A673 (cell line): Measurements from ENCODE around the gene YIPF7. TPM values are rescaled to one million over a fixed set of nuclear protein-coding genes. Genes with fewer than 3 reads are reported as not detected.

Experiments
- BruUV-seq: library from RNA; stranded (reverse); fragments of 400-500 nt; replicated peaks from 2 replicates; lab custom pipeline; 2021; lab: Mats Ljungman, UMichigan
- CTCF ChIA-PET: fragments of 300-600 bp; sonication (Branson Sonifier 250); formaldehyde crosslinking; loops from one replicate; lab custom pipeline; 2022; ENCODE audit warnings: antibody characterized with exemption; lab: Charles Lee
- POLR2A ChIA-PET: fragments of 300-600 bp; sonication (Branson Sonifier 250); formaldehyde crosslinking; loops from one replicate; lab custom pipeline; 2022; ENCODE audit warnings: antibody characterized with exemption; ENCODE audit not compliant: low non-redundant PET; lab: Charles Lee
- DNase-seq: peaks from one replicate; pipeline ENCODE4 v3.0.0-alpha.2; 2015; ENCODE audit warnings: low spot score
- H3K27ac ChIP-seq: fragments of 200-600 bp; sonication (generic); 2 replicates; pipeline ENCODE4 v1.5.1; 2016; ENCODE audit warnings: mixed run types, low read depth, mild to moderate bottlenecking, mixed read lengths, antibody characterized with exemption, low read length; ENCODE audit not compliant: poor library complexity, severe bottlenecking
- H3K27me3 ChIP-seq: fragments of 200-600 bp; sonication (generic); replicated peaks from 2 replicates; pipeline ENCODE4 v1.6.1; 2017; ENCODE audit warnings: mixed run types, low read depth, mild to moderate bottlenecking, mixed read lengths, antibody characterized with exemption, low read length; ENCODE audit not compliant: insufficient read depth, poor library complexity
- H3K36me3 ChIP-seq: fragments of 200-600 bp; sonication (generic); 2 replicates; pipeline ENCODE4 v1.6.1; 2016; ENCODE audit warnings: mixed run types, mild to moderate bottlenecking, mixed read lengths, antibody characterized with exemption, low read length; ENCODE audit not compliant: insufficient read depth, poor library complexity, severe bottlenecking
- H3K4me1 ChIP-seq: fragments of 200-600 bp; sonication (generic); 2 replicates; pipeline ENCODE4 v1.6.1; 2017; ENCODE audit warnings: mixed run types, mild to moderate bottlenecking, mixed read lengths, antibody characterized with exemption, low read length; ENCODE audit not compliant: insufficient read depth, poor library complexity, severe bottlenecking
- H3K4me3 ChIP-seq: fragments of 200-600 bp; sonication (generic); 2 replicates; pipeline ENCODE4 v1.5.1; 2016; ENCODE audit warnings: low read depth, mixed run types, mild to moderate bottlenecking, mixed read lengths, low read length; ENCODE audit not compliant: poor library complexity, severe bottlenecking
- H3K9me3 ChIP-seq: fragments of 200-600 bp; sonication (generic); 2 replicates; pipeline ENCODE4 v1.6.1; 2016; ENCODE audit warnings: mixed run types, low read depth, mild to moderate bottlenecking, mixed read lengths, antibody characterized with exemption, low read length; ENCODE audit not compliant: poor library complexity, severe bottlenecking
- EZH2 ChIP-seq: fragments of 200-600 bp; sonication (generic); IDR thresholded peaks from 2 replicates; pipeline ENCODE4 v1.6.1; 2017; ENCODE audit warnings: borderline replicate concordance, low read depth, mild to moderate bottlenecking, mixed read lengths, antibody characterized with exemption, low read length; ENCODE audit not compliant: poor library complexity, severe bottlenecking
- intact Hi-C: fragments of 100-400 bp; cut with micrococcal nuclease; formaldehyde crosslinking; loops from one replicate; pipeline ENCODE4 v1.10.0; 2022; ENCODE audit not compliant: unreplicated experiment
- total RNA-seq: library from RNA; stranded (reverse); gene quantifications from 2 replicates; pipeline ENCODE4 v1.2.3, GENCODE V29; 2021
- TF ChIP-seq, protein P1 (sequence below): fragments of 300-800, 200-600 bp; sonication (generic); conservative IDR thresholded peaks from 2 replicates; pipeline ENCODE4 v1.5.1; 2017; ENCODE audit warnings: low read depth, mild to moderate bottlenecking, antibody characterized with exemption, low read length, moderate library complexity, mixed read lengths

Gene YIPF7
- total RNA-seq, 1 experiment from 2014 or later, result not detected

- POLR2A ChIA-PET, result no interaction called here
- Histone ChIP-seq H3K27ac (no peak overlapping the region), H3K36me3 (no peaks in the 10 kb centered on the region), H3K9me3 (no peaks in the 10 kb centered on the region), H3K4me3 (no peak overlapping the region), H3K4me1 (no peaks in the 10 kb centered on the region), H3K27me3 (no peaks in the 10 kb centered on the region)
- BruUV-seq, result no TSS peak
- CTCF ChIA-PET, result no interaction called here
- DNase-seq, result no peak
- TF ChIP-seq, protein P1, sequence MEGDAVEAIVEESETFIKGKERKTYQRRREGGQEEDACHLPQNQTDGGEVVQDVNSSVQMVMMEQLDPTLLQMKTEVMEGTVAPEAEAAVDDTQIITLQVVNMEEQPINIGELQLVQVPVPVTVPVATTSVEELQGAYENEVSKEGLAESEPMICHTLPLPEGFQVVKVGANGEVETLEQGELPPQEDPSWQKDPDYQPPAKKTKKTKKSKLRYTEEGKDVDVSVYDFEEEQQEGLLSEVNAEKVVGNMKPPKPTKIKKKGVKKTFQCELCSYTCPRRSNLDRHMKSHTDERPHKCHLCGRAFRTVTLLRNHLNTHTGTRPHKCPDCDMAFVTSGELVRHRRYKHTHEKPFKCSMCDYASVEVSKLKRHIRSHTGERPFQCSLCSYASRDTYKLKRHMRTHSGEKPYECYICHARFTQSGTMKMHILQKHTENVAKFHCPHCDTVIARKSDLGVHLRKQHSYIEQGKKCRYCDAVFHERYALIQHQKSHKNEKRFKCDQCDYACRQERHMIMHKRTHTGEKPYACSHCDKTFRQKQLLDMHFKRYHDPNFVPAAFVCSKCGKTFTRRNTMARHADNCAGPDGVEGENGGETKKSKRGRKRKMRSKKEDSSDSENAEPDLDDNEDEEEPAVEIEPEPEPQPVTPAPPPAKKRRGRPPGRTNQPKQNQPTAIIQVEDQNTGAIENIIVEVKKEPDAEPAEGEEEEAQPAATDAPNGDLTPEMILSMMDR, result no peak
- TF ChIP-seq EZH2, result no peak
- intact Hi-C loops, result no loop called here
Observed at GRCh38 chr4:44623676-44624075, 27.7 kb downstream of the YIPF7 start.

DNA sequence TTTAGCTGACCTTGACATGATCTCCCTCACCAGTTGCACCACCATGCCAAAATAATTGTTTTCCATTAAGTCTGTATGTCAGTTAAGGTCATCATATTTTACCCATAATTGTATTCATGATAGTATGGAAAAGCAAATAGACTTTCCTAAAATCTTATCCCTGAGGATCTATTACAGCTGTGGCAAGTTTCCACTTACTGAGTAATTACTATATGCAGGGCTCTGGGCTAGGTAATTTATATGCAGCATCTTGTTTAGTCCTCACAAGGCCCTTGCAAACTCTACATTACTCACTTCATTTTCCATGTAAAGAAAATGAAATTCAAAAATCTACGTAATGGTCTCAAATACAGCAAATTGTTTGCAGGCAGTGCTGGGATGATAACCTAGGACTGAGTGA is 34.8 kb downstream of the YIPF7 start:
- no peak for DNase-seq
- H3K27me3 ChIP-seq, result no peaks in the 10 kb centered on the region
- no peak overlapping the region for H3K4me3 ChIP-seq
- no peaks in the 10 kb centered on the region for H3K36me3 ChIP-seq
- no peaks in the 10 kb centered on the region for H3K9me3 ChIP-seq
- no peak overlapping the region for H3K27ac ChIP-seq
- no peaks in the 10 kb centered on the region for H3K4me1 ChIP-seq
- ChIA-PET CTCF (no interaction called here), POLR2A (no interaction called here)
- intact Hi-C loops, result no loop called here
- no peak for TF ChIP-seq EZH2
- TF ChIP-seq, protein P1, result no peak
- BruUV-seq, result no TSS peak

DNA sequence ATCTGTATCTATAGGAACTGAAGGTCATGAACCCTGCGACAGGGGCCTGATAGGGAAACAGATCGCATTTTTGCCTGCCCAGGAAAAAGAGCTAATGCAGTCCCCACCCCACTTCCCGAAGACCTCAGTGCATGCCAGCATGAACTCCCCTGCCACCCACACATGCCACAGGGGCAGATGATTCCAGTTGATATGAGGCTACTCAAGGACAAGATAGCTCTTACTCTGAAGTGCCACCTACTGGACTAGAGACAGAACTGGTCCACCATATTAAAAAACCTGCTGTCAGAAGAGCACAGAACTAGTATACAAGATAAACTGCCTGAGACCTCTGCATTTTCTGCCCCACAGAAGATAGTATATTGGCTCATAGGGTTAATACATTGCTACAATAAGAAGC is 68.0 kb downstream of the YIPF7 start:
- CTCF ChIA-PET, result no interaction called here
- H3K27ac ChIP-seq, result no peak overlapping the region
- H3K36me3 ChIP-seq, result no peaks in the 10 kb centered on the region
- intact Hi-C loops, result no loop called here
- BruUV-seq, result no TSS peak
- H3K9me3 ChIP-seq, result no peaks in the 10 kb centered on the region
- POLR2A ChIA-PET, result no interaction called here
- H3K4me1 ChIP-seq, result no peaks in the 10 kb centered on the region
- TF ChIP-seq, protein P1, result no peak; the same call in 1 of the 2 replicates
- TF ChIP-seq EZH2, result no peak
- H3K4me3 ChIP-seq, result no peak overlapping the region
- H3K27me3 ChIP-seq, result no peaks in the 10 kb centered on the region
- peak; percentile 11 for DNase-seq
